Peyer's patch (tissue), 4 donors: Measurements from ENCODE around the gene BCCIP.

Source experiments
- CTCF ChIP-seq, 6 experiments: fragments of 450-650 bp in 4 of 6; fragments of 200-600 bp in 2 of 6; sonication (generic) in 1 of 6; IDR thresholded peaks; one replicate each; pipeline ENCODE4 v1.5.1; 2017 to 2019; ENCODE audit warnings: antibody characterized with exemption in 6 of 6, mild to moderate bottlenecking in 3 of 6, moderate library complexity in 1 of 6
- POLR2A ChIP-seq, 2 donors: fragments of 450-650 bp; IDR thresholded peaks; one replicate each; pipeline ENCODE4 v1.5.1; 2017; ENCODE audit warnings: antibody characterized with exemption in 2 of 2, mild to moderate bottlenecking in 2 of 2, moderate library complexity in 2 of 2

- no peak for TF ChIP-seq POLR2A (IDR thresholded peaks at IDR 0.05)
- TF ChIP-seq CTCF (IDR thresholded peaks at IDR 0.05) = no peak
Observed at GRCh38 chr10:125802131-125802530, 21.2 kb upstream of the BCCIP start.
